K562 (cell line): Measurements from ENCODE around the gene PABPC1L. TPM values are rescaled to one million over a fixed set of nuclear protein-coding genes. Genes with fewer than 3 reads are reported as not detected.
A peak's percentile ranks its signal among the peaks of the same experiment; 100 is the strongest.

Experiments used
- ARID2 ChIP-seq: fragments of 450-650 bp; IDR thresholded peaks from 2 replicates; pipeline ENCODE4 v1.6.1; 2017; ENCODE audit warnings: antibody characterized with exemption, mild to moderate bottlenecking
- BACH1 ChIP-seq: fragments of 200-800 bp; sonication (Bioruptor generic); IDR thresholded peaks from 2 replicates; pipeline ENCODE4 v1.6.1; 2016; ENCODE audit warnings: missing genetic modification characterization, missing compliant biosample characterization
- CBFA2T3 ChIP-seq: fragments of 450-650 bp; IDR thresholded peaks from 2 replicates; pipeline ENCODE4 v1.6.1; 2017
- CBX5 ChIP-seq: IDR thresholded peaks from 2 replicates; pipeline ENCODE4 v1.6.1; 2014; ENCODE audit warnings: low read depth, borderline replicate concordance
- DIDO1 ChIP-seq: fragments of 450-650 bp; IDR thresholded peaks from 2 replicates; pipeline ENCODE4 v1.6.1; 2016; ENCODE audit warnings: low read depth, missing biosample characterization, missing genetic modification characterization
- EZH2 ChIP-seq: IDR thresholded peaks from 2 replicates; pipeline ENCODE4 v1.6.1; 2012; ENCODE audit warnings: low read depth, mild to moderate bottlenecking, inconsistent platforms, low read length, borderline replicate concordance
- GATAD2A ChIP-seq: fragments of 450-650 bp; IDR thresholded peaks from 2 replicates; pipeline ENCODE4 v1.6.1; 2017
- HCFC1 ChIP-seq: IDR thresholded peaks from 2 replicates; pipeline ENCODE4 v1.6.1; 2012; ENCODE audit warnings: low read depth, low read length, improper control_type of control experiment
- HEY1 ChIP-seq: fragments of 250-450 bp; sonication (Bioruptor Pico); IDR thresholded peaks from 2 replicates; pipeline ENCODE4 v1.5.0; 2020; ENCODE audit warnings: mild to moderate bottlenecking, moderate library complexity, borderline replicate concordance
- HNRNPH1 ChIP-seq: fragments of 200-400 bp; formaldehyde crosslinking; optimal IDR thresholded peaks from 2 replicates; pipeline ENCODE3; 2017; ENCODE audit warnings: low read depth, mild to moderate bottlenecking, low read length, moderate library complexity
- MTF1 ChIP-seq: fragments of 250-450 bp; sonication (Bioruptor Pico); IDR thresholded peaks from 2 replicates; pipeline ENCODE4 v1.9.0; 2021; ENCODE audit warnings: moderate library complexity, mild to moderate bottlenecking, inconsistent platforms, borderline replicate concordance
- NCOA1 ChIP-seq: fragments of 450-650 bp; IDR thresholded peaks from 2 replicates; pipeline ENCODE4 v1.6.1; 2016; ENCODE audit warnings: low read depth
- PML ChIP-seq: IDR thresholded peaks from 2 replicates; pipeline ENCODE4 v1.6.1; 2012; ENCODE audit warnings: low read length, inconsistent platforms
- PTRF ChIP-seq: fragments of 450-650 bp; IDR thresholded peaks from 2 replicates; pipeline ENCODE4 v1.6.1; 2016; ENCODE audit warnings: mild to moderate bottlenecking, missing genetic modification characterization, missing compliant biosample characterization
- SNIP1 ChIP-seq: fragments of 450-650 bp; IDR thresholded peaks from 2 replicates; pipeline ENCODE4 v1.7.1; 2017; ENCODE audit warnings: low read depth, mild to moderate bottlenecking
- SRSF1 ChIP-seq: fragments of 200-400 bp; formaldehyde crosslinking; IDR thresholded peaks from 2 replicates; pipeline ENCODE4 v1.6.1; 2017; ENCODE audit warnings: mild to moderate bottlenecking, low read depth, low read length, moderate library complexity
- TCF7 ChIP-seq: sonication (generic); IDR thresholded peaks from 2 replicates; pipeline ENCODE4 v1.6.1; 2016; ENCODE audit warnings: antibody characterized with exemption, borderline replicate concordance
- ZNF282 ChIP-seq: sonication (generic); formaldehyde crosslinking; IDR thresholded peaks from 2 replicates; pipeline ENCODE4 v1.8.1; 2023; ENCODE audit warnings: missing genetic modification reagents
- polyA plus RNA-seq, 8 experiments: library from polyadenylated mRNA; depleted of rRNA in 4 of 8; stranded (reverse) in 5 of 8; unstranded in 3 of 8; fragments of >200 nt; fragmentation: Nextera tagmentation in 2 of 8; fragmentation: Illumina TruSeq in 1 of 8; extraction: Ambion mirVana in 2 of 8; extraction: Trizol in 1 of 8; gene quantifications; 2 replicates each; pipeline versions ENCODE4 v1.2.1 to v1.2.3, GENCODE V29; 2011 to 2014; ENCODE audit warnings: inconsistent platforms in 1 of 8, missing spikeins in 1 of 8
- total RNA-seq, 7 experiments: library from RNA; depleted of rRNA in 6 of 7; stranded (reverse); fragments of >200 nt in 6 of 7; fragmentation: Illumina TruSeq in 2 of 7; extraction: Trizol in 2 of 7; gene quantifications; 2 replicates each; pipeline versions ENCODE4 v1.2.1 to v1.2.3, GENCODE V29; 2011 to 2021; ENCODE audit warnings: low replicate concordance in 1 of 7
- TF ChIP-seq, protein P1 (sequence below): fragments of 250-450 bp; sonication (Bioruptor Pico); IDR thresholded peaks from 2 replicates; pipeline ENCODE4 v1.8.0; 2021; ENCODE audit warnings: moderate library complexity, mild to moderate bottlenecking, inconsistent platforms
- TF ChIP-seq, protein P2 (sequence below): fragments of 450-650 bp; IDR thresholded peaks from 2 replicates; pipeline ENCODE4 v1.7.0; 2016; ENCODE audit warnings: borderline replicate concordance
- TF ChIP-seq, protein P3 (sequence below): fragments of 250-450 bp; sonication (Bioruptor Pico); IDR thresholded peaks from 2 replicates; pipeline ENCODE4 v1.8.0; 2021; ENCODE audit warnings: moderate library complexity, mild to moderate bottlenecking, inconsistent platforms
- TF ChIP-seq, protein P4 (sequence below): fragments of 250-450 bp; sonication (Bioruptor Pico); IDR thresholded peaks from 2 replicates; pipeline ENCODE4 v1.8.0; 2022; ENCODE audit warnings: inconsistent platforms
- TF ChIP-seq, protein P5 (sequence below): fragments of 250-450 bp; sonication (Bioruptor Pico); IDR thresholded peaks from 2 replicates; pipeline ENCODE4 v1.8.0; 2021; ENCODE audit warnings: mild to moderate bottlenecking, moderate library complexity

The PABPC1L gene
- total and polyA plus RNA-seq, 9 of the 15 experiments (the other 6 are each of a cell fraction or from before 2014, with no cell fraction given), result 6.0 to 90.3 (median 15.8) TPM

DNA sequence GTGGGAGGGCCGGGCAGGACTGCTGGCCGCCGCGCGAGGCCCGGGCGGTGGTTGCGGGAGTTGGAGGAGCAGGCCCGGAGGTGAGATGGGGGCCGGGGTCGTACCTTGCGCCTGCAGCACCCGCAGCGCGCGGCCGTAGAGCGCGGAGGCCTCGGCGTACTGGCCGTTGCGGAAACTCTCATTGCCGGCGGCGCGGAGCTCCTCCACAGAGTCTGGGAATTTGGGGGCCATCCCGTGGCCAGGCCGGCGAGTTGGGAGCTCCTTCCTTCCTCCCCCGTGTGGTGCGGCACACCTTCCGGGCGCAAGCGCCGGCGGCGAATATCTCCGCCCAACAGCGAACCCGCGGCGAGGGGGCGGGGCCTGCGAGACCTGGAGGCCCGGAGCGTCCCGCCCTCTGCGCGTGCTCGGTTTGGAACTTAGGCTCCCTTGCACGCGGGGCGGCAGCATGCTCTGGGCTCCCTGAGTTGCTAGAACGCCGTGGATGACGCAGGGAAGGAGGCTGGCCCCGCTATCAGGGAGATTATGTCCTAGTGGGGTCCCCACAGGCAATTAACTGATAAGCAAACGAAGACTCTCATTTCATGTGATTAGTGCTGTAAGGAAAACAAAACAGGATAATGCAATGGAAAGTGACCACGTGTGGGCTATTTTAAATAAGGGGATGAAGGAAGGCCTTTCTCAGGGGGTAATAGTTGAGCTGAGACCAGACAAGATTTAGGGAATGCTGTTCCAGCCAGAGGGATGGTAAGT is 50.4 kb downstream of the PABPC1L start, which contains the start of gene TOMM34 (continued):
- TF ChIP-seq MTF1 (CRISPR knock-in tag) (no peak), HNRNPH1 (no peak), SRSF1 (no peak), EZH2 (no peak), HEY1 (CRISPR knock-in tag) (no peak), TCF7 (no peak), SNIP1 (no peak), ARID2 (no peak), CBX5 (no peak), PTRF (tag) (no peak), PML (peak; percentile 50; the same call in 1 of the 2 replicates), HCFC1 (no peak), ZNF282 (no peak; the same call in 1 of the 2 replicates), GATAD2A (no peak), BACH1 (tag) (no peak), NCOA1 (no peak), DIDO1 (no peak), CBFA2T3 (peak; percentile 70)
- TF ChIP-seq, protein P1, sequence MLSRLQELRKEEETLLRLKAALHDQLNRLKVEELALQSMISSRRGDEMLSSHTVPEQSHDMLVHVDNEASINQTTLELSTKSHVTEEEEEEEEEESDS (CRISPR knock-in tag), result no peak
- TF ChIP-seq, protein P2, sequence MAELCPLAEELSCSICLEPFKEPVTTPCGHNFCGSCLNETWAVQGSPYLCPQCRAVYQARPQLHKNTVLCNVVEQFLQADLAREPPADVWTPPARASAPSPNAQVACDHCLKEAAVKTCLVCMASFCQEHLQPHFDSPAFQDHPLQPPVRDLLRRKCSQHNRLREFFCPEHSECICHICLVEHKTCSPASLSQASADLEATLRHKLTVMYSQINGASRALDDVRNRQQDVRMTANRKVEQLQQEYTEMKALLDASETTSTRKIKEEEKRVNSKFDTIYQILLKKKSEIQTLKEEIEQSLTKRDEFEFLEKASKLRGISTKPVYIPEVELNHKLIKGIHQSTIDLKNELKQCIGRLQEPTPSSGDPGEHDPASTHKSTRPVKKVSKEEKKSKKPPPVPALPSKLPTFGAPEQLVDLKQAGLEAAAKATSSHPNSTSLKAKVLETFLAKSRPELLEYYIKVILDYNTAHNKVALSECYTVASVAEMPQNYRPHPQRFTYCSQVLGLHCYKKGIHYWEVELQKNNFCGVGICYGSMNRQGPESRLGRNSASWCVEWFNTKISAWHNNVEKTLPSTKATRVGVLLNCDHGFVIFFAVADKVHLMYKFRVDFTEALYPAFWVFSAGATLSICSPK, result no peak
- TF ChIP-seq, protein P3, sequence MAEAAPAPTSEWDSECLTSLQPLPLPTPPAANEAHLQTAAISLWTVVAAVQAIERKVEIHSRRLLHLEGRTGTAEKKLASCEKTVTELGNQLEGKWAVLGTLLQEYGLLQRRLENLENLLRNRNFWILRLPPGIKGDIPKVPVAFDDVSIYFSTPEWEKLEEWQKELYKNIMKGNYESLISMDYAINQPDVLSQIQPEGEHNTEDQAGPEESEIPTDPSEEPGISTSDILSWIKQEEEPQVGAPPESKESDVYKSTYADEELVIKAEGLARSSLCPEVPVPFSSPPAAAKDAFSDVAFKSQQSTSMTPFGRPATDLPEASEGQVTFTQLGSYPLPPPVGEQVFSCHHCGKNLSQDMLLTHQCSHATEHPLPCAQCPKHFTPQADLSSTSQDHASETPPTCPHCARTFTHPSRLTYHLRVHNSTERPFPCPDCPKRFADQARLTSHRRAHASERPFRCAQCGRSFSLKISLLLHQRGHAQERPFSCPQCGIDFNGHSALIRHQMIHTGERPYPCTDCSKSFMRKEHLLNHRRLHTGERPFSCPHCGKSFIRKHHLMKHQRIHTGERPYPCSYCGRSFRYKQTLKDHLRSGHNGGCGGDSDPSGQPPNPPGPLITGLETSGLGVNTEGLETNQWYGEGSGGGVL (CRISPR knock-in tag), result no peak
- TF ChIP-seq, protein P4, sequence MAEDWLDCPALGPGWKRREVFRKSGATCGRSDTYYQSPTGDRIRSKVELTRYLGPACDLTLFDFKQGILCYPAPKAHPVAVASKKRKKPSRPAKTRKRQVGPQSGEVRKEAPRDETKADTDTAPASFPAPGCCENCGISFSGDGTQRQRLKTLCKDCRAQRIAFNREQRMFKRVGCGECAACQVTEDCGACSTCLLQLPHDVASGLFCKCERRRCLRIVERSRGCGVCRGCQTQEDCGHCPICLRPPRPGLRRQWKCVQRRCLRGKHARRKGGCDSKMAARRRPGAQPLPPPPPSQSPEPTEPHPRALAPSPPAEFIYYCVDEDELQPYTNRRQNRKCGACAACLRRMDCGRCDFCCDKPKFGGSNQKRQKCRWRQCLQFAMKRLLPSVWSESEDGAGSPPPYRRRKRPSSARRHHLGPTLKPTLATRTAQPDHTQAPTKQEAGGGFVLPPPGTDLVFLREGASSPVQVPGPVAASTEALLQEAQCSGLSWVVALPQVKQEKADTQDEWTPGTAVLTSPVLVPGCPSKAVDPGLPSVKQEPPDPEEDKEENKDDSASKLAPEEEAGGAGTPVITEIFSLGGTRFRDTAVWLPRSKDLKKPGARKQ (CRISPR knock-in tag), result no peak
- TF ChIP-seq, protein P5, sequence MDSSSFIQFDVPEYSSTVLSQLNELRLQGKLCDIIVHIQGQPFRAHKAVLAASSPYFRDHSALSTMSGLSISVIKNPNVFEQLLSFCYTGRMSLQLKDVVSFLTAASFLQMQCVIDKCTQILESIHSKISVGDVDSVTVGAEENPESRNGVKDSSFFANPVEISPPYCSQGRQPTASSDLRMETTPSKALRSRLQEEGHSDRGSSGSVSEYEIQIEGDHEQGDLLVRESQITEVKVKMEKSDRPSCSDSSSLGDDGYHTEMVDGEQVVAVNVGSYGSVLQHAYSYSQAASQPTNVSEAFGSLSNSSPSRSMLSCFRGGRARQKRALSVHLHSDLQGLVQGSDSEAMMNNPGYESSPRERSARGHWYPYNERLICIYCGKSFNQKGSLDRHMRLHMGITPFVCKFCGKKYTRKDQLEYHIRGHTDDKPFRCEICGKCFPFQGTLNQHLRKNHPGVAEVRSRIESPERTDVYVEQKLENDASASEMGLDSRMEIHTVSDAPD (CRISPR knock-in tag), result no peak
